Esophagus mucosa (tissue), 1 donor: ENCODE results near the gene PCNX2. TPM values are rescaled to one million over a fixed set of nuclear protein-coding genes. Genes with fewer than 3 reads are reported as not detected.
A peak's percentile ranks its signal among the peaks of the same experiment; 100 is the strongest.
"Not testable (repeated sequence)": the region's sequence is repeated elsewhere in the genome, so short reads cannot be mapped to it uniquely, and the experiment has no call there.

ENCODE experiments used
- ATAC-seq: fragments of 200-7000 bp; cut with Tn5 transposase; one replicate; pipeline ENCODE4 v1.9.1; 2020
- total RNA-seq: library from RNA; stranded (reverse); gene quantifications from one replicate; pipeline ENCODE4 v1.2.4, GENCODE V29; 2023
- donor health status: DM: yes; HTN: yes; CAD: no.

Gene PCNX2
- total RNA-seq, 1 donor from 2014 or later: 11.5 TPM

DNA sequence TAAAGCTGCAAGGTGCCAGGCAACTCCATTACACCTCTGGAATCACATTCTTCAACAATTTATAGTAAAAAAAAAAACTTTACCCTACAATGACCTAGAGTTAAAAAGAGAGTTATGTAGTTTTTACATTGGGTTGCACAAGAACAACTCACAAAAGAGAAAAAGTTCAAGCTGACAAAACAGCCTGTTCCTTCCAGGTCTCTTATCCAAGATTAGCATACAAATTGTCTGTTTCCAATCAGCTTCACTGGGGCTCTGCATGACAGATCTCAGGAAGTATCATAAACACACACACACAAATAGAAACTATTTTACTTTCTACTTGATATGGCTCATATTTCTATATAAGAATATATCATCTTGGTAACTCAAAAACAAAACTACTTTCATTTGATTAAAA, 154.6 kb downstream of the PCNX2 start:
- ATAC-seq: no peak

DNA sequence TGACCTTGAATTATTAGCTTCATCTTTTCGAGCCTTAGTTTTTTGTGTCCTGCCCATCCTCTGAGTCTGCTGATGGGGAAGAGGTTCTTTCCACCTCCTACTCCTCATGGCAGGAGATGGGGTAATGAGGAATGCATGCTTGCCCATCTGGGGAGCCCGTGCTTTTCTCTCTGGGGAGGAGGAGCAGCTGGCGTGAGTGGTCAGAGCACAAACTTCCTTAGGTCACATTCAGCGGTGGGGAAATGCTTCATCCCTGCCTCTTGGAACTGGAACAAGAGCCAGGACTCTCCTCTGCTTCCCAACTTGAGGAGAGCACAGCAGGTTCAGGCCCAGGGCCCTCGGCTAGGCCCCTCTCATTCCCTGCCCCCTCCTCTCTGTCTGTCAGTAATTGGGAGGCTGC, 155.0 kb downstream of the PCNX2 start:
- no peak for ATAC-seq

GRCh38 chr1:233138788-233139585, 156.5 kb downstream of the PCNX2 start:
- ATAC-seq: peak; percentile 69

- no peak for ATAC-seq
These were observed 159.7 kb downstream of the PCNX2 start for GRCh38 chr1:233135833-233136232.

DNA sequence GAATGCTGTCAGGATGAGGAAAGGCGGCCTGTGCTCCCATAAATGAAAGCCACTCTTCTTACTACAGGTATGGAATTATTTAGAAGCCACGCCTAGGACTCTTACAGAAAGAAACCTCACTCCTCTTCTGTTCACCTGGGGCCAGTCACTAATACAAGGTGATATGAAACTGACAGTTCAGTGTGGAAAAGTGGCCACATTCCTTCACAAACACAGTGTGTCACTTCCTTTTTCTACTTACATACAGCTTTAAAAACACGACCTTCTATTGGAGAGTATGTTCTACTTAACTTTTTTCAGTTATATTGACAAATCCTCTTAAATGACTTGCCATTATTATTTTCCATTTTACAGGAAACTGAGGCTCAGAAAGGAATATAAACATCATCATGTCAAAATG, 163.1 kb downstream of the PCNX2 start:
- ATAC-seq: no peak

DNA sequence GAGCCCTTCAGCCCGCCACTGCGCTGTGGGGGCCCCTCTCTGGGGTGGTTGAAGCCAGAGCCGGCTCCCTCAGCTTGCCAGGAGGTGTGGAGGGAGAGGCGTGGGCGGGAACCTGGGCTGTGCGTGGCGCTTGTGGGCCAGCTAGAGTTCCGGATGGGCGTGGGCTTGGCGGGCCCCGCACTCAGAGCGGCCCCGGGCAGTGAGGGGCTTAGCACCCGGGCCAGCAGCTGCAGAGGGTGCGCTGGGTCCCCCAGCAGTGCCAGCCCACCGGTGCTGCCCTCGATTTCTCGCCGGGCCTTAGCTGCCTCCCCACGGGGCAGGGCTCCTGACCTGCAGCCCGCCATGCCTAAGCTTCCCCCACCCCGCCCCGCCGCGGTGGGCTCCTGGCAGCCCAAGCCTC, 166.5 kb downstream of the PCNX2 start:
- not testable (repeated sequence) for ATAC-seq

GRCh38 chr1:233127157-233127556, 168.4 kb downstream of the PCNX2 start:
- ATAC-seq: peak; percentile 56

- no peak for ATAC-seq
These were observed 172.7 kb downstream of the PCNX2 start for GRCh38 chr1:233122779-233123178.

- ATAC-seq: no peak
These were observed 173.5 kb downstream of the PCNX2 start for GRCh38 chr1:233121947-233122559.

- ATAC-seq: no peak
These were observed 180.7 kb downstream of the PCNX2 start for GRCh38 chr1:233114860-233115259.

- peak; percentile 68 for ATAC-seq
These were observed 181.4 kb downstream of the PCNX2 start for GRCh38 chr1:233114159-233114558.

GRCh38 chr1:233113009-233113879, 182.3 kb downstream of the PCNX2 start:
- peak; percentile 91 for ATAC-seq

- no peak for ATAC-seq
These were observed 183.1 kb downstream of the PCNX2 start for GRCh38 chr1:233112186-233113008.

- ATAC-seq: no peak
These were observed 183.8 kb downstream of the PCNX2 start for GRCh38 chr1:233111731-233112130.

DNA sequence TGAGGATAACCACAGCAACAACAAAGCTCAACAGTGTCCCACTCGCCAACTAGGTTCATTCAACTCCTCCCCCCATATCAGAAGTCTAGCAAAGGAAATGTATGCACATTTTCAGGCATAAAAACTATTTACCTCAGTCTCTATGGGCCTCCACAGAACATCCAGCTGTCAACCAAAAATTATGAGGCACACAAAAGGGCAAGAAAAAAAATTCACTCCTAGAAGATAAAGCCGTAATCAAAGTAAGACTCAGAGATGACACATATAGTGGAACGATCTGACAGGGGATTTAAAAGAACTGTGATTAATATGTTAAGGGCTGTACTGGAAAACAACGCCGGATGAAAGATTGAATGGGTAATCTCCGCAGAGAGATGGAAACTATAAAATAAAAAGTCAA, 186.4 kb downstream of the PCNX2 start:
- no peak for ATAC-seq

DNA sequence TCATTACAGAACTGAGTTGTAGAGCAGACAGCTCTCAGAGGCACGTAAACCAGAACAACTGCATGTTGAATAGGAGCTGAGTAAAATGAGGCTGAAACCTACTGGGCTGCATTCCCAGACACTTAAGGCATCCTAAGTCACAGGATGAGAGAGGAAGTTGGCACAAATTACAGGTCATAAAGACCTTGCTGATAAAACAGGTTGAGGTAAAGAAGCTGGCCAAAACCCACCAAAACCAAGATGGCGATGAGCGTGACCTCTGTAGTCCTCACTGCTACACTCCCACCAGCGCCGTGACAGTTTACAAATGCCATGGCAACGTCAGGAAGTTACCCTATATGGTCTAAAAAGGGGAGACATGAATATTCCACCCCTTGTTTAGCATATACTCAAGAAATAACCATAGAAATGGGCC, 187.8 kb downstream of the PCNX2 start:
- ATAC-seq: peak; percentile 62

DNA sequence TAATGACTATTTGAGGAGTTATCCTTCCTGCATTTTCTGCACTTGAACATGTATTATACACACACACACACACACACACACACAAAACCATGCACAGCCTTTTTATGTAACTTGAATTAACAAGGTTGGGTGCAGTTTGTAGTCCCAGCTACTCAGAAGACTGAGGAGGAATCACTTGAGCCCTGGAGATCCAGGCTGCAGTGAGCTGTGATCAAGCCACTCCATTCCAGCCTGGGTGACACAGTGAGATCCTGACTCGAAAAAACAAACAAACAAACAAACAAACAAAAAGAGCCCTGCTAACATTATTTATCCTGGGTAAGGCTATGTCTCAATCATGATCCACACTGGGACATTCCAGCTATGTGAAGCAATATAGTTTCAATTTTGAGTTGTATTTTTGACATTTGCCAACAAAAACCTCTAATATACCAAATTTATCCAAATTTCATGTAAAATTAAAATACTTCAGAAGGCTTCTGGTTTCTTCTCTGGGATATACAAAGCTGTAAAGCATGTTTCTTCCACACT, 188.3 kb downstream of the PCNX2 start:
- no peak for ATAC-seq

GRCh38 chr1:233105225-233105624, 190.3 kb downstream of the PCNX2 start:
- ATAC-seq: no peak

- ATAC-seq: no peak
These were observed 193.2 kb downstream of the PCNX2 start for GRCh38 chr1:233102341-233102740.

DNA sequence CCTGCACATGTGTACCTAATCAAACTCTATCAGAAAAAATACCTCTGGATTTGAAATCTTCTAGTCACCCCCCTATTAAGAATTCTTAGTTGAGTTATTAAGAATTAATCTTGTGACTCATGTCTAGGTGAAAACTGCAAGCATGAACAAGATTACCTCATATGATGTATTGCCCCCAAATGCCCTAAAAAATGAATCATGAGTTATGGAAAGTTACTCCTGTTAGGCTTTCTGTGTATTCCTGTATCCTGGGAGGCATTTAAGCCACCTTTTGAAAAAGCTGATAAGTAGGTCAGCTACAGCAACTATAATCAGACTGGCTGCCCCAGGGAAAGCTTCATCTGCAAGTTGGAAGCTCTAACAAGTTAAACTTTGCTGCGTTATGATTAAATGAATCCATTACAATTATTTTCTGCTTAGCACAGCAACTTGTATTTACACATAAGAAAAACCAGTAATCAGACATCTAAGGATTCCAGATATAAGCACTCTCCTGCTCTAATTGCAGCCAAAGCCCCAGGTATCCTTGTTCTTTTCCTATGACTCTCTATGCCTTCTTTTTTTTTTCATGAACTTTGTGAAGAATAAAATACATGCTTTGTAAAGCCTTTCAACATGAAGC, 197.5 kb downstream of the PCNX2 start:
- ATAC-seq: peak; percentile 85

DNA sequence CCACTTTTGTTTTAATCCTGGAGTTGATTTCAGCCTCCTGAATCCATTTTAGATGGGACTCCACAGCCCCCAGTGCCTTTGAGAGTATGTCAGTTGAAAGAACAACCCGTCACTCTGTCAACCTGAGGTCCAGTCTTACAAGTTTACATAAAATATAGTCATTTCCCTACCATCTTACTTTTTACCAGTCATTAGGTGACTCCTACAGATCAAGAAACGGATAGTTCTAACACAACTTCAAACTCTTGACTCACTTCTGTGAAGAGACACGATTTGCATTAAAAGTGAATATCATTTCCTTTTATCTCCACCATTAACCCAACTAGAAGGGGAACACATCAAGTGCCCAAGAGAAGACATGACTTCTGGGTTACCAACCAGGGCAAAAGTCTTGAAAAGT, 198.0 kb downstream of the PCNX2 start:
- peak; percentile 43 for ATAC-seq

GRCh38 chr1:233094691-233095090, 200.8 kb downstream of the PCNX2 start:
- no peak for ATAC-seq
